ENCODE measurements around the gene KRTAP12-4.

DNA sequence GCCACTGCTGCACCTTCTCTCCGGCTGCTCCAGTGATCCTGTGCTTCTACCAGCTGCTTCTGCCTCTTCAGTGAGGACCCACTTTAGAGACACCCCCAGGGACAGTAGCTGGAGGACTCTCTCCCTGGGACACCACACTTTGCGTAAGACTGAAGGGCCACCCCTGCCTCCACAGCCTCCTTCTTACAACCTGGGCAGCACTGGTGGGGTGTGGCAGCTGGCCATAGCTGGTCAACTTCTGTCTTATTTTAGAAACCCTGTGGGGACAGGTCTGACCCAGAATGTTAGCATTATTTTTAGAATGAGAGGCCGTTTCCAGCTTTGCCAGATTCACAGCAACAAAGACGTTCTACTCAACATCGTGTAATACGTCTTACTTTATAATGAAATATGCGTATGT, 28.7 kb downstream of the KRTAP12-4 start:
- TF ChIP-seq CTCF (IDR thresholded peaks at IDR 0.05; ENCODE audit: insufficient read depth, low read length) = no peak
- TF ChIP-seq POLR2AphosphoS5 (IDR thresholded peaks at IDR 0.05; ENCODE audit: low read depth) = no peak
- TF ChIP-seq SPI1 (IDR thresholded peaks at IDR 0.05; ENCODE audit: borderline replicate concordance, low read depth) = no peak

Data from HL-60 (cell line).